Stimulated activated CD8-positive, alpha-beta memory T cell treated with anti-CD3 and anti-CD28 coated beads, Interleukin-7, amount 100 ng/mL, for 24 hours (primary cell): ENCODE measurements around the gene GINM1.

Experiments
- DNase-seq: peaks from one replicate; pipeline ENCODE4 v3.0.0-alpha.2; 2020; ENCODE audit warnings: low read depth

Gene GINM1, protein sequence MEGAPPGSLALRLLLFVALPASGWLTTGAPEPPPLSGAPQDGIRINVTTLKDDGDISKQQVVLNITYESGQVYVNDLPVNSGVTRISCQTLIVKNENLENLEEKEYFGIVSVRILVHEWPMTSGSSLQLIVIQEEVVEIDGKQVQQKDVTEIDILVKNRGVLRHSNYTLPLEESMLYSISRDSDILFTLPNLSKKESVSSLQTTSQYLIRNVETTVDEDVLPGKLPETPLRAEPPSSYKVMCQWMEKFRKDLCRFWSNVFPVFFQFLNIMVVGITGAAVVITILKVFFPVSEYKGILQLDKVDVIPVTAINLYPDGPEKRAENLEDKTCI

DNA sequence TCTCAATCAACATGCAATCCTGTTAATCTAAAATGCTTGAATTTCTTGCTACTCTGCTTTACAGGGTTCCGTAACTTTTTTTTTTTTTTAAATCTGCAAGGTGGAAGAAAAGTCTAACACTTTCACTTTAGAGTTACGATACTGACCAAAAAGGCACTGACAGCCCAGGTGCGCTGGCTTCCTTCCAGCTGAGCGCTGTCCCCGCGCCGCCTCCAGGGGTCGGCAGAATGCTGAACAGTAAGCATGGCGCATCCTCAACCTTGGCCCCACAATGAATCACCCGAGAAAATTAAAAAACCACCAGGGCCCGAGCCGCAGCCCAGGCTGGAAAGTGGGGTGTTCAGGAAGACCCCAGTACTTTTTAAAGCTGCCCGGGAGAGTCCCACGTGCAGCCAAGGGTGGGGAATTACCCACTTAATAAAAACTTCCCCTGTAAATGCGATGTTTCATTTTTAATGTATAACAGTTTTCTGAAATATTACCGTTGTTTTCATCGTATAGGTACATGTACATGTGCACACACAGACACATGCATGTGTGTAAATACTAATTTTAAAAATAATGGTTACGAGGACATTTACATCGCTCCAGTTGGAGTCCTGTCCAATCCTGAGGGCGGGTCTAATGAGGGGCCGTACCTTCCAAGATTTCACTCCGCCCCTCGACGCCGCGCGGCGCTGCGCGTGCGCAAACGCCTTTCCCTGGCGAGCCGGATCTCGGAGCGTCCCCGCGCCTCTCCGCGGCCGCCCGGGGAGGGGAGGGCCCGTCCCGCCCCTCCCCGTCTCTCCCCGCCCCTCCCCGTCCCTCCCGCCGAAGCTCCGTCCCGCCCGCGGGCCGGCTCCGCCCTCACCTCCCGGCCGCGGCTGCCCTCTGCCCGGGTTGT lies at the start of gene GINM1:
TSS of gene GINM1 (plus strand) at position 849 of the 883 bp plus-strand sequence. CDS start 40 bp downstream, outside the sequence.
- DNase-seq = peak; percentile 85

DNA sequence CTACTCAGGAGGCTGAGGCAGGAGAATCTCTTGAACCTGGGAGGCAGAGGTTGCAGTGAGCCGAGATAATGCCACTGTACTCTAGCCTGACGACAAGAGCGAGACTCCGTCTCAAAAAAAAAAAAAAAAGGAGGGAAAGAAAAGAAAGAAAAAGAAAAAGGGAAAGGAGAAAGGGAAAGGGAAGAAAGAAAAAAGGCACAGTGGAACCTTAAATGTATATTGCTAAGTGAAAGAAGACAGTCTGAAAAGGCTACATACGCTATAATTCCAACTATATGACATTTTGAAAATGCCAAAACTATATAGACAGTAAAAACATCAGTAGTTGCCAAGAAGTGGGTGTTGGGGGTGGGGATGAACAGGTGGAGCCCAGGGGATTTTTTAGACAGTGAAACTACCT lies 36.5 kb upstream of the GINM1 start:
- no peak for DNase-seq

DNA sequence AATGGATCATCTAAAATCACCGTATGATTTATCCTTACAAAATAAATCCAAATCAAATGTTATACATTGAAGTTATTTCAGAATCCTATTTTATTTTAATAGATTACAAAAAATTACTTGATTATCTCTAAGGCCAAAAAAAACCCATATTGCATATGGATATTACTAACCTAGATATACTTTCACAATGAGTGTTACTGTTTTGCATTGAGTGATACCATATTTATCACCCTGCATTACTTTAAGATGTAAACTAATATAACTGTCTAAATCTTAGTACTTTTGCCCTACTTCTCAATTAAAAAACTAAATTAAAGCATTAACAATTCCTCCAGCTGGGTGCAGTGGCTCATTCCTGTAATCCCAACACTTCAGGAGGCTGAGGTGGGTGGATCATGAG lies 31.4 kb upstream of the GINM1 start:
- no peak for DNase-seq

DNA sequence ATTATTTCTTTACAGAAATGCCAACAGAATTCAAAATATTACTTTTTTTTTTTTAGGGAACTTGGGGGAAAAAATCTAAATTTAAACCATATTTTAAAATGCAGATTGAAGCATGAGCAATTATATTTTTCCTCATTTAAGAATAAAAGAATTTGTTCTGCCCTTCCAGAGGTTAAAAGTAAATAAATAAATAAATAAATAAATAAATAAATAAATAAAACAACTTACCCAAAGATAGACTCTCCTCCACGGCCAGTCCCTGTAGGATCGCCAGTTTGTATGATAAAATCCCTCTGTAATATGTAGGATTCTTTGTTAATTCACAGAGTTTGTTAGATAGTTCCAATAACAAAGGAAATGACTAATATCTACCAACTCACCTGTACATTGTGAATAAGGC lies 25.0 kb upstream of the GINM1 start:
- DNase-seq = no peak

DNA sequence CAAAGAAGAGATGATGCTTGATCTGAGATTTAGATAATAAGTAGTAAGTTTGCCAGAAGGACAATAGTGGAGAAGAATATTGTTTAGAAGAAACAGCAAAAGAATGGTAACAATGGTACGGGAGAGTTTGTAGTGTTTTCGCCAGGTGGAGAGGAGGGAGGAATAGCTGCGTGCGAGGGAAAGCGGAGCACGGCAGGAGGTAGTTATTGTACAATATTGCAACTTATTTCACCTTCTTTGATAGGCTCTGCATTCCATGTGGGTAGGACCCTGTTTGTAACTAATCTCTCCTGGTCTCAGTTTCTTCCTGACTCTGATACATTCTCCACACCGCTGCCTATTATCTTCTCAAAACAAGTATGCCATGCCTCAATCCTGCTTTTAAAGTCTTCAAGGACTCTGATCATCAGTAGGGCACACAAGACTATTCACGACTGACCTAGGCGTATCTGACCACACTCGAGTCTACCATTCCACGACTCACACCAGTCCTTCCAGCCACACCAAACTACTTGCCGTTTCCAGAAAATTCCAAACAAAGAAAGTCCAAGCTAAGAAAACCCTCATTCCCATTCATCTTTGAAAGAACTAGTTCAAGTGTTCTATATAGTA lies 21.4 kb upstream of the GINM1 start:
- no peak for DNase-seq

DNA sequence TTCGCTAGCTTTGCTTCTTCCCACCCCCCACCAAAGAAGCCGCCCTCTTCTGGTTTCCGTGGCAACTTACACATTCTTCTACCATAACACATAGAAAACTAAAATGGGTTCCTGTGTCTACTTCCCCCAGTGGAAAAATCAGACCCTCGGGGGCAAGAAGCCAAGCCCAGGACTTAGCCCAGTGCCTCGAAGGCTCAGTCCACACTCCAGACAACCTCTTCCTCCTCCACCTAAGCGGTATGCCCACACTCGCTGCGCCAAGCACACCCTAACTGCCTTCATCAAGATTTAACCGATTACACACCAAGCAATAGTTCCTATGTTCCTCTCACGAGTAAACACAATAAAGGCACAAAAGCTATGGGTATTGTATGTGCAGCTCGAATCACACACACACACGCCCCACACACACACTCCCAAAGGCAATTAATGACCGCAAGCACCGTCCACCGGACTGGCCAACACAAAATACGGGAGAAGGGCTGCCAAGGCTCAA lies 20.9 kb upstream of the GINM1 start:
- peak; percentile 35 for DNase-seq

DNA sequence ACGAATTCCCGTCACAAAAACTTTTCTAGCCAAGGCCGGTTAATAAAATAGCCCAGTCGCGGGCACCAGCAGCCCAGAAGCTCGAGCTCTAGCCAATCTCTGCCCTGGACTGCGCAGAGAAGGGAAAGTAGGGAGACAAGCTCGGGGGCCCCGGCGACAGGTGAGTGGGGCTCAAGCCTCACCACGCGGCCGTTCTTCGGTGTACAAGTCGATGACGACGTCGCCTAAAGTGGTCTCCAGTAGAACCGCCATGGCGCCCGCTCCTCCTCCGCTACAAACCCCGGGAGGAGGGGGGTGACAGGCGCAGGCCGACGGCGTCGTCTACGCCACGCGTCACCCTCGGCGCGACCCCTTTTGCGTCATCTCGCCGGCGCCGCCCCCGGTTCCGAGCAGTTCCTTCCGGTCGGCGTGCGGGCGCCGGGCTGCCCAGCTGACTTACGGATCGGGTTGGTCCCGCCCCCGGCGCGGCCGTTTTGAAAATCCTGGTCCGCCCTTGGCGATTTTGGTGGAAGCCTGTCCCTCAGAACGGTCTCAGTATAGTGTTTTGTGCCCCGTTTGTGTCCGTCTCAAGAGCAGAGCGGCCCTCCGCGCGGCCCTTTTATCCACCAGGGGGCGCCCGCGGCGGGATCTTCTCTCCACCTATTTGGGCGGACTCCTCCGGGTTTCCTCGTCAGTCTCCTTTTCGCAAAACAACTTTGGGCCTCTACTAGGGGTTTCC lies 20.3 kb upstream of the GINM1 start, which contains the start of gene PPIL4:
TSS of gene PPIL4 (minus strand) at position 290 of the 718 bp plus-strand sequence. CDS start at position 252, 38 bp downstream.
- peak; percentile 93 for DNase-seq

DNA sequence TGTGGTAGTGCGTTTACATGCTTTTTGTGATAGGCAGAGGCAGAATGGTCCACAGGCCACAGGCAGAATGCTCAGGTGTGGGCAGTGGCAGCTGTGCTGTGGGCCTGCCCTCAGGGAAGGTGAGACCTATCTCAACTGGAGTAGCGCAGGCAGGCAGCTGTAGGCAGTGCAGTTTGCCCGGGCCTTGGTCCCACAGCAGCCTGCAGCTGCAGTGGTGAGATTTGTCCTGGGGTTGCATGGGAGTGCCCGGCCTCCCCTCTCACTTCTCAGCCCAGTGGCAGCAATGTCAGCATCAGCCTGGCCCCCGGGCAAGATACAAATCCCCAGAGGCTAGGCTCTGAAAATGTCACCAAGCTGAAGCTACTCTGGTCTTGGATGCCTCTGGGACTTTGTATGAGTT lies 14.3 kb upstream of the GINM1 start:
- no peak for DNase-seq

DNA sequence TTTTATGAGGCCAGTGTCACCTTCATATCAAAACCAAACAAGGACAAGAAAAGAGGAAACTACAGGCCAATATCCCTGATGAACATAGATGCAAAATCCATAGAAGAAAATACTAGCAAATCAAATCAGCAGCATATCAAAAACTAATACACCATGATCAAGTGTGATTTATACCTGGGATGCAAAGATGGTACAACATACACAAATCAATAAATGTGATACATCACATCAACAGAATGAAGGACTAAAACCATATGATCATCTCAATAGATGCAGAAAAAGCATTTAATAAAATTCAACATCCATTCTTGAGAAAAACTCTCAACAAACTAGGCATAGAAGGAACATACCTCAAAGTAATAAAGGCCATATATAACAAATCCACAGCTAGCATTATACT lies 8.1 kb upstream of the GINM1 start:
- DNase-seq = no peak

DNA sequence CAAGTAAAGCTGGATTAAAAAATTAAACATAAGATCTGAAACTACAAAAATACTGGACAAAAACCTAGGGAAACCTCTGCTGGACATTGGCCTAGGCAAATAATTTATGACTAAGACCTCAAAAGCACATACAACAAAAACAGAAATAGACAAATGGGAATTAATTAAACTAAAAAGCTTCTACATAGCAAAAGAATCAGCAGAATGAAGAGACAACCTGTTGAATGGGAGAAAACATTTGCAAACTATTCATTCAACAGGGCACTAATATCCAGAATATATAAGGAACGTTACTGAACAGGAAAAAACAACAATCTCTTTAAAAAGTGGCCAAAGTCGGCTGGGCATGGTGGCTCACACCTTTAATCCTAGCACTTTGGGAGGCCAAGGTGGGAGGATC lies 6.8 kb upstream of the GINM1 start:
- DNase-seq = no peak

DNA sequence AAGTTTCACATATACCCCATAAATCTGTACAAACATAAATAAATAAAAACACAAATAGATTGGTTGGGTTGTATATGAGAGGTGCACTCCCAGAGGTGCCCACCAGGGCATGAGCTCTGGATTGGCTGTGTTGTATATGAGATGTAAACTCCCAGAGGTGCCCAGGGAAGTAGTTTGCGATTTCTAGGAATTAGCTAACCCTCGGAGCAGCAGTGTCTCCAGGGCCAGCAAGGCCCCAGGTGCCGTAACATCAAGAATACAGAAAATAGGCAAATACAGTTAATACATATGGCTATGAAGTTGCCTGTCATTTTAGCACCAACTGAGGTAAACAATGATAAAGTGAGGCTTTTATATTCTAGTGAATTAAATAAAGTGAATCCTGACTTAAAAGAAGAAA lies 5.4 kb upstream of the GINM1 start:
- no peak for DNase-seq

DNA sequence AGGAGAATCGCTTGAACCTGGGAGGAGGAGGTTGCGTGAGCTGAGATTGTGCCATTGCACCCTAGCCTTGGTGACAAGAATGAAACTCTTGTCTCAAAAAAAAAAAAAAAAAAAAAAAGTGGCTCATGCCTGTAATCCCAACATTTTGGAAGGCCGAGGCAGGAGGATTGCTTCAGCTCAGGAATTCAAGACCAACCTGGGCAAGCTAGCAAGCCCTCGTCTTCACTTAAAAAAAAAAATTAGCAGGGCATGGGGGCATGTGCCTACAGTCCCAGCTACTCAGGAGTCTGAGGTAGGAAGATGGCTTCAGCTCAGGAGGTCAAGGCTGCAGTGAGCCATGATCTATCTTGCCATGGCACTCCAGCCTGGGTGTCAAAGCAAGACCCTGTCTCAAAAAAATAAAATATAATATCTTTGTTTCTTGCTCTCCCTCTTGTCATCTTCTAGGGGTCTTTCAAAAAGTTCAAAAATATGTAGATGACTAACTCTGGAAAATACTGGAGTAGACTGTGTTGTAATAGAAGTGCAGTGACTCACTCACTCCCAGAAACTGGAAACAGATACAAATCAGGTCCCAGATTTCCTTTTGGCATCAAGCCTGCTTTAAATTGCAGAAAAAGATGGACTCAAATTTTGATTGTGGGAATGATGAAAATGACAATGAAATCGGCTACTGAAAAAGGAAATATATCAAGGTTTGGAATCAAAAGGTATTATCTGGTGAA lies 2.8 kb upstream of the GINM1 start:
- no peak for DNase-seq

DNA sequence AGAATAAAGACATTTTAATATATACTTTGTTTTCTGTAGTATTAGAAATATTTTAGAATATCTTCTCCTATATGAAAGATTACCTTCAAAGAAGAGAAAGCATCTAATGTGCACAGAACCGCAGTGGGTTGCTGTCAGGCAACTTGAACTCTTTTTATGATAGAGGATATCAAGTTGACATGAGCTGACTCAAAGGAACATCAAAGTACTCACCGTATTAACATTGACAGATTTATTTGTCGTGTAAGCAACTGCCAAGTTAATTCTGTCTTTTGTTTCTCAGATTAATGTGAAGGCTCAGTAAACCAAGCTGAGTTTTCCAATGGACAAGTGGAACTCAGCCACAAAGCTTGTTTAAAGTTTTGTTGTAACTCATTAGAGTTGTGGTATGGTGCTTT lies 2.2 kb upstream of the GINM1 start:
- no peak for DNase-seq

DNA sequence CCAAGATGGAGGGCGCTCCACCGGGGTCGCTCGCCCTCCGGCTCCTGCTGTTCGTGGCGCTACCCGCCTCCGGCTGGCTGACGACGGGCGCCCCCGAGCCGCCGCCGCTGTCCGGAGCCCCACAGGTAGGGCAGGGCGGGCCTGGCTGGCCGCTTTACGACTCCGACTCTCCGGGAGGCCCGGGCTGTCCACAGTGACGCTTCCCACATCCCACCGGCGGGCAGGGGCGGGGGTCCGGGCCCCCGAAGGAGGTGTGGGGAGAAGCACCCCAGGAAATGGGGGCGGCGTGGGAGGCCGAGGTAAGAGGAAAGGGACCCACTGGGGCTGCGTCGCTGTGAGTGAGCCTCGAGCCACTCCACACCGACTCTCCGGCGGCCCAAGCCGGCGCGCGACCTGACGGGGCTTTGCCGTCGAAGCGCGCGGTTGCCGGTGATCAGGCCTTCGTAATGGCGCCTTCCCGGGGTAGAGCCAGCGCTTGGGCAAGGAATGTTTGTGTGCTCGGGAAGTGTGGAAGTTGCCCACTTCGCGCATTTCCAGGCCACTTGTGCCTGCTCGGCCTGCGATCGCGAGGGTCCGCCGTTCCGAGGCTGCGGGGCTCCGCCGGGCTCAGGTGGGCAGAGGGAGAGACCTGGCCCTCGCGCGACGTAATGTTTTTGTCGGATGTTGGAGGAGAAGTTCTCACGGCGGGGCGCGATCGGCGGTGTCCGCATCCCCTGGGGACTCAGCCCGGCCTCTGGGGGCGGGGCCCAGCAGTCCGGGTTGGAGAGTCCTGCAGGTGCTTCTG lies 427 bp downstream of the GINM1 start:
- peak; percentile 21 for DNase-seq

DNA sequence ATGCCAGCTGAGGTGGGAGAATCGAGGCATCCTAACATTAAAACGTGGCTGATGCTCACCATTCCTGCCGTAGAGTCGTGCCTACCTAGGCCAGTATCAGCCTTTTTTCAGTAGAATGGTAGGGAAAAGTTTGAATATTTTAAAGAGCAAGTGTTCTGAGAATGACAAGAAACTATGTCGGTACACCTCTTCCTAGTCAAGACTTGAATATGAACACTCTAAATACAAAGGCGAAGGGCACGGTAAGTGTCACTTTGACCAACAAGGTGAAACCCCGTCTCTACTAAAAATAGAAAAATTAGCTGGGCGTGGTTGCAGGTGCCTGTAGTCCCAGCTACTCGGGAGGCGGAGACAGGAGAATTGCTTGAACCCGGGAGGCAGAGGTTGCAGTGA lies 1.0 kb downstream of the GINM1 start:
- DNase-seq = no peak

DNA sequence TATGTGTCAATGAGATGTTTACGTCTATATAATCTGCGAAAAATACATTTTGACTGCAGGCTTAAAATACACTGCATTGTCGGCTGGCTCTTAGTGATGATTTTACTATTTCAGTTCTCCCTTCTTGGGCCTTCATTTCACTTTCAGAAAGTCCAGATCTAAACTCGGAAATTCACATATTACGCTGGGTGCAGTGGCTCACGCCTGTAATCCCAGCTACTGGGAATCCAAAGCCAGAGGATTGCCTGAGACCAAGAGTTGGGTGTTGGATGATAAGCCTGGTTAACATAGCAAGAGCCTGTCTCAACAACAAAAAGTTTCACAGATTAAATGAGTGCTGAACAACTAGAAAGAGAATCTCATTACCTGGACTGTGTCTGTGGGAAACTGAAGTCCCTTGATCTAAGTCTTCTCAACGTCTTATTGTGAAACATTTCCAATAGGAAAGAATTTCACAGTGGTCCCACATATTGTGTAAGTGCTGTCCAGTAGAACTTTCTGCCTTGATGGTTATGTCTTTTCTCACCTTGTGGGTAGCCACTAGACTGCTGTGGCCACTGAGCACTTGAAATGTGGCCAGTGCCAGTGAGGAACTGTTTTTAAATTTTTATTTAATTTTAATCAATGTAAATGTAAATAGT lies 1.9 kb downstream of the GINM1 start:
- DNase-seq = no peak

DNA sequence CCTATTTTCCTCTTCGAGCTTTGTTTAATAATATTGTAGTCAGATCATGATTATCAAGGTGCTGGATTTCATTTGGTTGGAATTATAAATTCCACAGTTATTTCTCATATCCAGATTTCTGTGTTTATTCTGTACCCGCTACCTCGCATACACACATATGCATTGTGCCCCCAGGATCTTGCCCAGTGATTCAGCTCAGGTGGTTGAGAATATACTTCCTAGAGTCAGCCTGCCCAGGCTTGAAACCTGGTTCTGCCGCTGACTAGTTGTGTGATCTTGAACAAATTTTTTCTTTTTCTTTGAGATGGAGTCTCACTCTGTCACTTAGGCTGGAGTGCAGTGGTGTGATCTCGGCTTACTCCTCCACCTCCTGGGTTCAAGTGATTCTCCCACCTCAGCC lies 14.7 kb downstream of the GINM1 start:
- DNase-seq = no peak

DNA sequence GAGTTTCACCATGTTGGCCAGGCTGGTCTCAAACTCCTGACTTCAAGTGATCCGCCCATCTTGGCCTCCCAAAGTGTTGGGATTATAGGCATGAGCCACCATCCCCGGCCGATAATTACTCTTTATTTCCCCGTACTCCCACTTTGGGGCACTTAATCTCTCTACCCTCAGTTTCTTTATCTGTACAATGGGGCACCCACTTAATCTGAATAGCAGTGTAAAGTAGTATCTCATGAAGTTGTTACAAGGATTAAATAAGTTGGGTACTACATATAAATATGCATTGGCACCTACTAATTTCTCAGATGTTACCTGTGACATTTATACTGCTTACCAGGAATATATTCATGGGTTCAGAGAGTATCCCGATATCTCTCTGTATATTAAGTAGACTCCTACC lies 15.2 kb downstream of the GINM1 start:
- DNase-seq = no peak

DNA sequence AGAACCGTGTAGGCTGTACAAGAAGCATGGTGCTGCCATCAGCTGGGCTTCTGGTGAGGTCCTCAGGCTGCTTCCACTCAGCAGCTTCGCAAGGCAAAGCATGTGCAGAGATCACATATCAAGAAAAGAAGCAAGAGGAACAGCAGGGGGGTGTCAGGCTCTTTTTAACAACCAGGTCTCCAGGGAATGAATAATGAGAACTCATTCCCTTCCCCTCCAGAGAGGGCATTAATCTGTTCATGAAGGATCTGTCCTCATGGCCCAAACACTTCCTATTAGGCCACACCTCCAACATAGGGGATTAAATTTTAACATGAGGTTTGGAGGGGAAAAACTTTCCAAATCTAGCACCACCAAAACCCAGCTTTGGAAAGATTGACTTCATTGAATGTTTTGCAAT lies 20.0 kb downstream of the GINM1 start:
- DNase-seq = no peak

DNA sequence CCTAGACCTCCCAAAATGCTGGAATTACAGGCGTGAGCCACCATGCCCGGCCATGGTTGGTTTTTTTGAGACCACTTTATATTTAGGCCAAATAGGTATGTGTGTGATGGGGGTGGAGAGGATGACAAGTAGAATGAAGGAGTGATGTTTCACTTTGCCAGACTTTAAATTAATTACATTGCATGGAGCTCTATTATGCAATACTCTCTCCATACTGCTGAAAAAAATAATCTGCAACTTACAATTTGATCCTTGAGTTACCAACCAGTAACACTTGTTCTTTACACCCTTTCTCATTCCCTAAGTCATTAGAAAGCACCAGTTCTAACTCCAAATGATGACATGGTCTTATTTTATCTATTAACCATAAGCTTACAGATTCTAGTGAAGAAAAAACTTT lies 26.8 kb downstream of the GINM1 start:
- no peak for DNase-seq
